ENCODE measurements around the gene B9D2. TPM values are rescaled to one million over a fixed set of nuclear protein-coding genes. Genes with fewer than 3 reads are reported as not detected.
A peak's percentile ranks its signal among the peaks of the same experiment; 100 is the strongest.
"Not testable (repeated sequence)": the region's sequence is repeated elsewhere in the genome, so short reads cannot be mapped to it uniquely, and the experiment has no call there.

B9D2 gene
- 2.0 TPM for polyA plus RNA-seq (ENCODE audit: insufficient read length)

- peak; percentile 98 for DNase-seq
Measured at GRCh38 chr19:41363753-41364523, at the start of gene B9D2. TSS of gene B9D2 (minus strand) at chr19:41364149. CDS start at chr19:41363519, 630 bp downstream.

- no peak for DNase-seq
Measured at GRCh38 chr19:41412953-41413352, 49.0 kb upstream of the B9D2 start.

GRCh38 chr19:41411968-41412265, 48.0 kb upstream of the B9D2 start:
- no peak for DNase-seq

GRCh38 chr19:41411100-41411967, 47.4 kb upstream of the B9D2 start:
- DNase-seq, result no peak

GRCh38 chr19:41410336-41411054, 46.5 kb upstream of the B9D2 start:
- no peak for DNase-seq

GRCh38 chr19:41409288-41409687, 45.3 kb upstream of the B9D2 start:
- DNase-seq, result no peak

- DNase-seq, result not testable (repeated sequence)
Measured at GRCh38 chr19:41408846-41409245, 44.9 kb upstream of the B9D2 start.

GRCh38 chr19:41408256-41408655, 44.3 kb upstream of the B9D2 start:
- DNase-seq, result no peak

GRCh38 chr19:41407271-41407670, 43.3 kb upstream of the B9D2 start:
- no peak for DNase-seq

GRCh38 chr19:41405776-41406175, 41.8 kb upstream of the B9D2 start:
- no peak for DNase-seq

GRCh38 chr19:41403181-41403970, 39.4 kb upstream of the B9D2 start:
- no peak for DNase-seq

GRCh38 chr19:41402010-41402409, 38.1 kb upstream of the B9D2 start:
- DNase-seq, result no peak

GRCh38 chr19:41401483-41401882, 37.5 kb upstream of the B9D2 start:
- no peak for DNase-seq

- no peak for DNase-seq
Measured at GRCh38 chr19:41399525-41399924, 35.6 kb upstream of the B9D2 start.

GRCh38 chr19:41399091-41399490, 35.1 kb upstream of the B9D2 start:
- no peak for DNase-seq

GRCh38 chr19:41398598-41398997, 34.6 kb upstream of the B9D2 start:
- no peak for DNase-seq

- no peak for DNase-seq
Measured at GRCh38 chr19:41398050-41398418, 34.1 kb upstream of the B9D2 start.

GRCh38 chr19:41397086-41398049, 33.4 kb upstream of the B9D2 start, which contains the start of the genes BCKDHA and EXOSC5:
TSS of gene BCKDHA (plus strand) at chr19:41397818. CDS start at chr19:41397828, 10 bp downstream.
TSS of gene EXOSC5 (minus strand) at chr19:41397359. CDS start at chr19:41397328, 31 bp downstream.
- DNase-seq, result peak; percentile 100

- DNase-seq, result no peak
Measured at GRCh38 chr19:41395355-41395754, 31.4 kb upstream of the B9D2 start.

- no peak for DNase-seq
Measured at GRCh38 chr19:41392775-41393174, 28.8 kb upstream of the B9D2 start.

GRCh38 chr19:41391618-41392017, 27.7 kb upstream of the B9D2 start:
- no peak for DNase-seq
